Loucy (cell line): ENCODE results near the gene PCDHGB4.

Experiments used
- EZH2phosphoT487 ChIP-seq: fragments of 200-600 bp; IDR thresholded peaks from 2 replicates; pipeline ENCODE4 v1.6.1; 2018; ENCODE audit warnings: antibody characterized with exemption, mild to moderate bottlenecking, moderate library complexity, borderline replicate concordance
- TF ChIP-seq, protein P1 (sequence below): fragments of 200-600 bp; sonication (generic); conservative IDR thresholded peaks from 2 replicates; pipeline ENCODE4 v1.5.1; 2014; ENCODE audit warnings: mild to moderate bottlenecking, antibody characterized with exemption, low read length

DNA sequence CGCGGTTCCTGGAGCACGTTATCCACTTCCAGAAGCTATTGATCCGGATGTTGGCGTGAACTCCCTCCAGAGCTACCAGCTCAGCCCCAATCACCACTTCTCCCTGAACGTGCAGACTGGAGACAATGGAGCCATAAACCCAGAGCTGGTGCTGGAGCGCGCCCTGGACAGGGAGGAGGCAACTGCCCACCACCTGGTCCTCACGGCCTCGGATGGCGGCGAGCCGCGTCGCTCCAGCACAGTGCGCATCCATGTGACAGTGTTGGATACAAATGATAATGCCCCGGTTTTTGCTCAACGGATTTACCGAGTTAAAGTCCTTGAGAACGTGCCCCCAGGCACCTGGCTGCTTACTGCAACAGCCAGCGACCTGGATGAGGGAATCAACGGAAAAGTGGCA, 15.9 kb downstream of the PCDHGB4 start:
- TF ChIP-seq, protein P1, sequence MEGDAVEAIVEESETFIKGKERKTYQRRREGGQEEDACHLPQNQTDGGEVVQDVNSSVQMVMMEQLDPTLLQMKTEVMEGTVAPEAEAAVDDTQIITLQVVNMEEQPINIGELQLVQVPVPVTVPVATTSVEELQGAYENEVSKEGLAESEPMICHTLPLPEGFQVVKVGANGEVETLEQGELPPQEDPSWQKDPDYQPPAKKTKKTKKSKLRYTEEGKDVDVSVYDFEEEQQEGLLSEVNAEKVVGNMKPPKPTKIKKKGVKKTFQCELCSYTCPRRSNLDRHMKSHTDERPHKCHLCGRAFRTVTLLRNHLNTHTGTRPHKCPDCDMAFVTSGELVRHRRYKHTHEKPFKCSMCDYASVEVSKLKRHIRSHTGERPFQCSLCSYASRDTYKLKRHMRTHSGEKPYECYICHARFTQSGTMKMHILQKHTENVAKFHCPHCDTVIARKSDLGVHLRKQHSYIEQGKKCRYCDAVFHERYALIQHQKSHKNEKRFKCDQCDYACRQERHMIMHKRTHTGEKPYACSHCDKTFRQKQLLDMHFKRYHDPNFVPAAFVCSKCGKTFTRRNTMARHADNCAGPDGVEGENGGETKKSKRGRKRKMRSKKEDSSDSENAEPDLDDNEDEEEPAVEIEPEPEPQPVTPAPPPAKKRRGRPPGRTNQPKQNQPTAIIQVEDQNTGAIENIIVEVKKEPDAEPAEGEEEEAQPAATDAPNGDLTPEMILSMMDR: no peak
- TF ChIP-seq EZH2phosphoT487: no peak
